SW 1271 (cell line): ENCODE measurements around the gene SLC34A3.

Experiments used
- DNase-seq, 2 experiments: peaks; one replicate each; lab custom pipeline; 2025; lab: John Stamatoyannopoulos, UW

The SLC34A3 gene

GRCh38 chr9:137195525-137196220 lies 35.0 kb upstream of the SLC34A3 start:
- no peak for DNase-seq

- no peak for DNase-seq
Observed at GRCh38 chr9:137198051-137198901, 32.4 kb upstream of the SLC34A3 start.

GRCh38 chr9:137198902-137199283 lies 31.8 kb upstream of the SLC34A3 start:
- no peak for DNase-seq

GRCh38 chr9:137199411-137200121 lies 31.1 kb upstream of the SLC34A3 start:
- DNase-seq: no peak

- DNase-seq: peak; percentile 99
Observed at GRCh38 chr9:137200311-137201204, 30.1 kb upstream of the SLC34A3 start, which contains the start of gene TPRN. Gene TPRN (minus strand): TSS chr9:137200741. CDS start chr9:137200711, 30 bp downstream.

- no peak for DNase-seq
Observed at GRCh38 chr9:137201205-137201868, 29.4 kb upstream of the SLC34A3 start.

DNA sequence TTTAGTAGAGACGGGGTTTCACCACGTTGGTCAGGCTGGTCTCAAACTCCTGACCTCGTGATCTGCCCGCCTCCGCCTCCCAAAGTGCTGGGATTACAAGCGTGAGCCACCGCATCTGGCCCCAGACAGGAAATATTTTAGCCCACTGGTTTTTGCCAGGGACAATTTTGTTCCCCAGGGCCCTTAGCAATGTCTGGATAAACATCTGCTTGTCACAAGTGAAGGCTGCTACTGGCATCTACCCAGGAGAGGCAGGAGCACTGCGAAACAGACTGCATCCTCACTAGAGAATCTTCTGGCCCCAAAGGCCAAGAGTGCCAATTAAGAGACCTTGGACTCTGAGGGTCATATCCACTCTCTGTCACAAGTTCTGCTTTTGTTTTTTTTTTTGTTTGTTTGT lies 27.7 kb upstream of the SLC34A3 start:
- DNase-seq: no peak

- DNase-seq: no peak
Observed at GRCh38 chr9:137204731-137205125, 26.0 kb upstream of the SLC34A3 start.

- peak; percentile 73 to 82 for DNase-seq
Observed at GRCh38 chr9:137205126-137206069, 25.3 kb upstream of the SLC34A3 start, which contains the start of the genes NDOR1 and TMEM203. Gene NDOR1 (plus strand): TSS chr9:137205700. CDS start chr9:137205778, 78 bp downstream. Gene TMEM203 (minus strand): TSS chr9:137205648. CDS start chr9:137205414, 234 bp downstream.

GRCh38 chr9:137206602-137207001 lies 24.1 kb upstream of the SLC34A3 start:
- DNase-seq: no peak

DNA sequence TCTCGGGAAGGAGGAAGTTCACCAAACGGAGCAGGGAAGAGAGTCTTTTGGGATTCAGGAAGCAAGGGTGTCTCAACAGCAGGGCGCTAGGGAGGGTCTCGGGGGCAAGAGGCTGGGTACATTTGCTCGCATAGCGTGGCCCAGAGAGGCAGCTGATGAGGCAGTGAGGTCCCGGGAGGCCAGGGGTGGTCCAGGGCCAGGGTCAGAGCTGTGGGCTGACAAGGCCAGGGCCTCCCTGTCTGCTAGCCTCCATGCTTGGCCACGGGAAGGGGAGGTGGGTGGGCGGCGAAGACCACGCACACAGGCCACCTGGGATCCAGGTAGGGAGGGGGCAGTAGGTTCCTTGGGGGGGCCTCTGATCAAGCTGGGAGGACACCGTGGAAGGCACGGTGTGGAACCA lies 19.2 kb upstream of the SLC34A3 start:
- no peak for DNase-seq

DNA sequence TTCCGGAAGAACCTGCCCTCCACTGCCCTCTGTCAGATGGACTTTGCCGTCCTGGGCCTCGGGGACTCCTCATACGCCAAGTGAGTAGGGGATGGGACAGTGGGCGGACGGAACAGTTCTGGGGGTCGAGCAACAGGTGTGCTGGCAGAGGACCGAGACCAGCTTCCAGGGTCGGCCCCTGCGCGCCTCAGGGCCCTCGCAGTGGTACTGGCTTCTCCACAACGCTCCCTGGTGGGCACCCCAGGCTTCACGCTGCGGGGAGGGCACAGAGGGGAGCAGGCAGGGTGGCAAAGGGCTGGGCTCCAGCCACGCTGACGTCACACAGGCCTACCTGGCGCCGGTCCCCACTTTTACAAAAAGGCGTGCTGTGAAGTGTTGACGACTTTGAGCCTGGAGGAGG lies 18.2 kb upstream of the SLC34A3 start:
- DNase-seq: no peak

- DNase-seq: no peak
Observed at GRCh38 chr9:137213160-137214060, 17.3 kb upstream of the SLC34A3 start.

- no peak for DNase-seq
Observed at GRCh38 chr9:137214620-137215019, 16.1 kb upstream of the SLC34A3 start.

- DNase-seq: no peak
Observed at GRCh38 chr9:137215196-137215986, 15.3 kb upstream of the SLC34A3 start.

DNA sequence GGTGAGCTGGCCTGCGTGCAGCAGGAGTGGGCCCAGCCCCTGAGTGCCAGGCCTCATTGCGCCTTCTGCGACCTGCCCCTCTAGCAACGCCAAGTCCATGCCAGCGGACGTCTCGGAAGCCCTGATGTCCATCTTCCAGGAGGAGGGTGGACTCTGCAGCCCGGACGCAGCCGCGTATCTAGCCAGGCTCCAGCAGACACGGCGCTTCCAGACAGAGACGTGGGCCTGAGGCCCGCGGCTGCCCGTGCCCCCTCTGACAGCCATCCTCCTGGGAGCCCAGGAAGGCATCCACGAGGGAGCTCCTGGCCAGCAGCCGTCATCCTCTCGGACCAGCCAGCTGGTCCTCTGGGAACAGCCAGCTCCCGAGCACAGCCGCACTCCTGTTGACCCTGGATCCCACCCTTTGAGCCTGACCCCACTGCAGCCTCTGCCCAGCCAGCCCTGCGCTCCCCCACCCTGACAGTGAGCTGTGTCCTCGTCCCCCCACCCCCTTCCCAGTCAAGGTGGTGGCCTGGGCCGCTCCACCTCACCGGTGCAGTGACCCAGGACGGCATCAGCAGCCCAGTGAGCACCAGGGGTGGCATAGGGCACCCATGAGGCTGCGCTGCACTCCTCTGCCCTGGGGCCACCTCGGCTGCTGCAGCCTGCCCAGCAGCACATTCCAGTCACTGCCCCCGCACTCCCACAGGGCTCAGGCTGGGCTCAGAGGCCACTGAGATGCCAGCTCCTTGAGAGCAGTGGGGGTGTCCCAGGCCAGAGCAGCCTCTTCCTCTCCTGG lies 14.3 kb upstream of the SLC34A3 start:
- no peak for DNase-seq
